GM10266 (cell line): Measurements from ENCODE around the gene GLCCI1.

Experiments
- DNase-seq: peaks from one replicate; pipeline ENCODE4 v3.0.0; 2012; ENCODE audit errors: extremely low spot score
- TF ChIP-seq, protein P1 (sequence below): IDR thresholded peaks from 2 replicates; pipeline ENCODE4 v1.5.1; 2012; ENCODE audit warnings: mild to moderate bottlenecking, low read depth; ENCODE audit not compliant: control insufficient read depth, insufficient read depth; ENCODE audit errors: missing control alignments

The GLCCI1 gene

DNA sequence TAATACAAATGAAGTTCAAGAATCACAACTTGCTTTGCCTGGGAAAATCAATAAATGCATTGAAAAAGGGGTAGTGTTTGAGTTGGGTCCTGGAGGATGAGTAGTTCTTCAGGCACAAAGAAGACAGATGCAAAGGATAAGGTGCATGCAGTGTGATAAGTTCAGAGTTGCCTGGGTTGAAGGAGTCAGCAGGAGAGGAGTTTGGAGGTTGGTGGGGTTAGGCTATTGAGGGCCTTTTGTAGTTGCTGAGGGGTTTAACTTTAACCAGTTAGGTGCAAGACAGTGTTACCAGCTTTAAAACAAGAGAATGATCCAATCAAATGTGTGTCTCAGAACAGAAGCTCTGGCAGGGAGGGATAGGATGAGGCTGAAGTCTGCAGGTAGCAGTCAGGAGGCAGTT, 44.3 kb upstream of the GLCCI1 start:
- DNase-seq: no peak
- TF ChIP-seq, protein P1, sequence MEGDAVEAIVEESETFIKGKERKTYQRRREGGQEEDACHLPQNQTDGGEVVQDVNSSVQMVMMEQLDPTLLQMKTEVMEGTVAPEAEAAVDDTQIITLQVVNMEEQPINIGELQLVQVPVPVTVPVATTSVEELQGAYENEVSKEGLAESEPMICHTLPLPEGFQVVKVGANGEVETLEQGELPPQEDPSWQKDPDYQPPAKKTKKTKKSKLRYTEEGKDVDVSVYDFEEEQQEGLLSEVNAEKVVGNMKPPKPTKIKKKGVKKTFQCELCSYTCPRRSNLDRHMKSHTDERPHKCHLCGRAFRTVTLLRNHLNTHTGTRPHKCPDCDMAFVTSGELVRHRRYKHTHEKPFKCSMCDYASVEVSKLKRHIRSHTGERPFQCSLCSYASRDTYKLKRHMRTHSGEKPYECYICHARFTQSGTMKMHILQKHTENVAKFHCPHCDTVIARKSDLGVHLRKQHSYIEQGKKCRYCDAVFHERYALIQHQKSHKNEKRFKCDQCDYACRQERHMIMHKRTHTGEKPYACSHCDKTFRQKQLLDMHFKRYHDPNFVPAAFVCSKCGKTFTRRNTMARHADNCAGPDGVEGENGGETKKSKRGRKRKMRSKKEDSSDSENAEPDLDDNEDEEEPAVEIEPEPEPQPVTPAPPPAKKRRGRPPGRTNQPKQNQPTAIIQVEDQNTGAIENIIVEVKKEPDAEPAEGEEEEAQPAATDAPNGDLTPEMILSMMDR: no peak

DNA sequence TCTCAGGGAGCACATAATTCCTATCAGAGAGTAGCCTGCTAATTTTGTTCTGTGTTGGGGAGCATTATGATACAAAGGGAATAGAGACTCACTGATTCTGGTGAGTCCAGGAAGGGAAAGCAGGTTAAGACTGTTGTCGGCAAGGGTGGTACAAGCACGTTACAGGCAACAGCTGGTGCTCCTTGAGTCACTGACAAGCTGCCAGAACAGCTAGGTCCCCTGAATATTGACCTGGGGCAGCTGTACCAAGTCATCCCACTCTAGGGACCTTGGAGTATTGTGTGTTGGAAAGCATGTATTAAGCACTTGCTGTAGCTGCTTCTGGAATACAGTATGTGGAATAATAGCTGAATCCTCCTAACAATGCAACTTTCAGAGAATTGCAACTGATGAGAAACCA, 37.0 kb upstream of the GLCCI1 start:
- DNase-seq: no peak
- TF ChIP-seq, protein P1: no peak

DNA sequence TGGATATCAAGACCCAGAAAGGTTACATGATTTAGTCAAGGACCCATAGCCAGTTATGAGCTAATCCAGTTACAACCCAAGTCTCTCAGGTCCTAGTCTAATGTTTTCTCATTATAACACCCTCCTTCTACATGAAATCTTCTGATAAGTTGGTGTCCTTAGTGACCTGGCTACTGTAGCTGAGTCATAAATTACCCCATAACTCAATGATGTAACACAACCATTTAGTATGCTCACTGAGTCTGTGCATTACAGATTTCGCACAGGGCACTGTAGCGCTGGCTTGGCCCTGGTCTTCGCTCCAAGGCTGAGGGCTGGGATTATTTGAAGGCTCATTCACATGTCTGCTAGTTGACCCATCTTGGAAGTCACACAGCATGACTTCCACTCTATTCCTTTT, 36.0 kb upstream of the GLCCI1 start:
- TF ChIP-seq, protein P1: no peak
- DNase-seq: no peak

DNA sequence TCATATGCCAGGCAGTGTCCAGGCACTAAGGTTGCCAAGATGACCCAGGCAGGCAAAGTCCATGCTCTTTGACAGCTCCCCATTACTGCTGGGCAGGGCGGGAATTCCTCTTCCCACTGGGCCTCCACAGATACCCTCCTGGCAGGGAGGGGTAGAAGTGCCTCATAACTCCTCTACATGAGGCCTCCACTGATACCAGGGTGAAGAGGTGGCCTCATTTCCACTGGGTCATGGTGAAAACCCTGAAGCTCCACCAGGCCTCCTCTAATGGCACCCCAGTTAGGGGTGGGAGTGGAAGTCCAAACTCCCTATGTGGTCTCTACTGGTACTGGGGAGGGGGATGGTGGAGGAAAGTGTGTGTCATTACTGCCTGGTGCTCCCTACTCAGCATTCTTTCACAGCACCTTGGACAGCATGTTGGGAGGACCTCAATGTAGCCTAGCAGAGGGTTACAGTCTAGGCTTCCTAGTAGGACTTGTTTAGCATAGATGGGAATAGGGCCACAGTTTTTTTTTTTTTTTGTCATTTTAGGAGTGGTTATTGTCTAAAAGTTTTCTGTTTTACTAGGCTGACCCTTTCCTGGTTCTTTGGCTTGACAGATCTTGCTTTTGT, 34.6 kb upstream of the GLCCI1 start:
- no peak for DNase-seq
- TF ChIP-seq, protein P1: no peak

DNA sequence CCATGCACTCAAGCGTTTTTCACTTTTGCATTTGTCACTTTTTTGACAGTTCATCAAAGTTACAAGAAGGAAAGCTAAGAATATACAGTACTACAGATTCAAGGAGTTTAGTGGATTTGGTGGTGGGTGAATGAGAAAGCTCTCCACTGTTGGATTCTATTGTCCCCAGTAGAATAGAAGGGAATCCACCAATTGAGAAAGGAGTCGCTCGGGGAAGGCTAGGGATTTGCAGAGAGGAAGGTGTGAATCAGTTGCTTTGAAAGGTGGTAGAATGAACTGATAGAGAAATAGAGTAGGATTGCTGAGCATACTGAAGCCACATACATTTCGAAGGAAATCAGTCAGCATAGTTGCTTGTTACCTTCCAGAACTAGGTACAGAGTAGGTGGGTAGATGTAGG, 33.7 kb upstream of the GLCCI1 start:
- TF ChIP-seq, protein P1: no peak
- no peak for DNase-seq

DNA sequence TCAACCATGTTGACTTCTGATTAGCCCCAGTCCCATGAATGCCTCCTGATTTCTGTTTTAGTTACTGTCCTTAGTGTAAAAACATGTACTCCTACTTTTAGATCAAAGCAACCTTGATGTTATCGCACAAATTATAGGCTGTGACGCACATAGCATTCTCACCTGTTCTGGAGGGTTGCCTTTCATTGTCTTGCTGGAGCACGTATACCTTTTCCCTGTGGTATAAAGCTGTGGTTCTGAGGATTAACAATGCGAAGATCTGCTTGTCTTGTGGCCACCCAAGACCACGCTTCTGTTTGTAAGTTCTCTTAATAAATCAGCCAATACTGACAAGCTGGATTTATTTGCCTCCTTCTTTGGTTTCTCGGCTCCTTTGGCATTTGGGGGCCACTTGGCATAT, 30.1 kb upstream of the GLCCI1 start:
- TF ChIP-seq, protein P1: no peak

DNA sequence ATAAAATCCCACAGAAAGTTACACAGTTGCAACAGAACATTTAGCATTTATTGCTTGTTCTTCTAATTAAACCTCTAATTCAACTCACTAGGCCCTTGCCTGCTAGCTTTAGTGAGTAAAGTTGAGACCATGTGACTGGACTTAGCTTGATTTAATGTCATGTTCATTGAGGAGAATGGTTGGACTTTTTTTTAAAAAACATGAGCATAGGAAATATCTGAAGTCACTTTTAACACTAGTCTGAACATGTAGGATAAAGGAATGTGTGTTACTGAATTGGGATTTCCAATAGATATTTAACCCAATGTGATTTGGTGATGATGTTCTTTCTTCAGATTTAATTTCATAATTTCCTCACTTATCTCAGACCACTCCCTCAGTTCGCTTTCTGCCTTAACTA, 24.6 kb upstream of the GLCCI1 start:
- TF ChIP-seq, protein P1: no peak
- no peak for DNase-seq

More for the DNA sequence above, 30.1 kb upstream of the GLCCI1 start:
- no peak for DNase-seq
